ENCODE data around the gene INPP5B.

The INPP5B gene

GRCh38 chr1:37954316-37954971, 7.6 kb upstream of the INPP5B start:
- TF ChIP-seq, protein P1, sequence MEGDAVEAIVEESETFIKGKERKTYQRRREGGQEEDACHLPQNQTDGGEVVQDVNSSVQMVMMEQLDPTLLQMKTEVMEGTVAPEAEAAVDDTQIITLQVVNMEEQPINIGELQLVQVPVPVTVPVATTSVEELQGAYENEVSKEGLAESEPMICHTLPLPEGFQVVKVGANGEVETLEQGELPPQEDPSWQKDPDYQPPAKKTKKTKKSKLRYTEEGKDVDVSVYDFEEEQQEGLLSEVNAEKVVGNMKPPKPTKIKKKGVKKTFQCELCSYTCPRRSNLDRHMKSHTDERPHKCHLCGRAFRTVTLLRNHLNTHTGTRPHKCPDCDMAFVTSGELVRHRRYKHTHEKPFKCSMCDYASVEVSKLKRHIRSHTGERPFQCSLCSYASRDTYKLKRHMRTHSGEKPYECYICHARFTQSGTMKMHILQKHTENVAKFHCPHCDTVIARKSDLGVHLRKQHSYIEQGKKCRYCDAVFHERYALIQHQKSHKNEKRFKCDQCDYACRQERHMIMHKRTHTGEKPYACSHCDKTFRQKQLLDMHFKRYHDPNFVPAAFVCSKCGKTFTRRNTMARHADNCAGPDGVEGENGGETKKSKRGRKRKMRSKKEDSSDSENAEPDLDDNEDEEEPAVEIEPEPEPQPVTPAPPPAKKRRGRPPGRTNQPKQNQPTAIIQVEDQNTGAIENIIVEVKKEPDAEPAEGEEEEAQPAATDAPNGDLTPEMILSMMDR (IDR thresholded peaks at IDR 0.05; ENCODE audit: borderline replicate concordance, insufficient read depth, low read depth, low read length) = no peak
- H3K4me3 ChIP-seq (ENCODE audit: low read depth, low read length) = no peak overlapping the region

GRCh38 chr1:37952738-37953137, 5.9 kb upstream of the INPP5B start:
- TF ChIP-seq, protein P1 (IDR thresholded peaks at IDR 0.05; ENCODE audit: borderline replicate concordance, insufficient read depth, low read depth, low read length) = no peak
- H3K4me3 ChIP-seq (ENCODE audit: low read depth, low read length) = no peak overlapping the region

- no peak overlapping the region for H3K4me3 ChIP-seq (ENCODE audit: low read depth, low read length)
- TF ChIP-seq, protein P1 (IDR thresholded peaks at IDR 0.05; ENCODE audit: borderline replicate concordance, insufficient read depth, low read depth, low read length) = no peak
Measured at GRCh38 chr1:37951783-37952624, 5.2 kb upstream of the INPP5B start.

DNA sequence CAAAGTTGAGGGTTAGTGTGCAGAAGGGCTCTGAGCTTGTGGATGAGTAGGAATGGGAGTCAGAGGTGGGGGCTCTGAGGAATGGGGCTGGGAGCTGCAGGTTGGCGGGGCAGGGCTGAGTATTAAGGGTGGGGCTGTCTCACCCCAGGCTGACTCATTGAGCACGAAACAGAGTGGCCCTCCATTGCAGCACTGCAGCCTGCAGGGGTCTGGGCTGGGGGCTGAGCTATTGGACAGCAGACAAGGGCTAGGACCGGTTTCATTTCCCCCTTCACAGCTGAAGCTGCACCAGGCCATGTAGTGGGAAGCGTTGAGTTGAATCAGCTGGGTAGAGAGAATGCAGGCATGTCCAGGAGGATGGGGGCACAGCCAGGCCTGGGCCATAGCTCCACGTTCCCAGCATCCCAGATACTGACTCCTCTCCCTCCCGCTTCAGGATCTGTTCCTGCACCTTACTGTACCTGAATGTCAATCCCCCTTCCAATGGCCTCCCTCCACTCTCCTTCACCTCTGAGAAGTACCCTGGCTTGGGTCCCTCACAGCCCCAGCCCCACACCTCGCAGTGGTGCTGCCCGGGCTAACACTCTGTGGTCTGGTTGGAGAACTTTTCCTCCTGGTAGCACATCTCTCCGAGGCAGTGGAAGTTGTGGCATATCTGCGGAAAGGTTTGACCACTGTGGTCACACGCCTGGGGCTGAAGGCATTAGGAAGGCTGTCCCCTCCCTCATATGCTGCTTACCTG, 4.4 kb upstream of the INPP5B start:
- TF ChIP-seq, protein P1 (IDR thresholded peaks at IDR 0.05; ENCODE audit: borderline replicate concordance, insufficient read depth, low read depth, low read length) = no peak
- H3K4me3 ChIP-seq (ENCODE audit: low read depth, low read length) = no peak overlapping the region

- H3K4me3 ChIP-seq (ENCODE audit: low read depth, low read length) = no peak overlapping the region
- TF ChIP-seq, protein P1 (IDR thresholded peaks at IDR 0.05; ENCODE audit: borderline replicate concordance, insufficient read depth, low read depth, low read length) = no peak
Measured at GRCh38 chr1:37949524-37950152, 2.8 kb upstream of the INPP5B start.

DNA sequence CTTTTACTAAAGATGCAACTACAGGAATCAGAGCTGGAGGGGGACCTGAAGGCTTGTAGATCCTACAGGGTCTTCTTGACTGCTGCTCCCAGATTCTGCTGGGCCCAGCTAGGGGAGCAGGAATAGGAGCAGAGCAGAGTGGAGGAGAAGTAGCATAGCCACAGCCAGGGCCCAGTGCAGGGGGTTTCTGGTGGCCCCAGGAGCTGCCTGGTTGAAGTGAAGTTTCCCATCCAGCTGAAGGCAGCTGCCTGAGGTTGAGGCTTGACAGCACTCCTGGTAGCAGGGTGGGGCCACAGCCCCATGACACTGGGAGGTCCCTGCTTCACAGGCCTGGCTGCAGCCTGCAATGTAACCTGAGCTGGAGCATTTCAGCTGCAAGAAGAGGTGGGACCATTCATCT, 2.0 kb upstream of the INPP5B start:
- no peak overlapping the region for H3K4me3 ChIP-seq (ENCODE audit: low read depth, low read length)
- TF ChIP-seq, protein P1 (IDR thresholded peaks at IDR 0.05; ENCODE audit: borderline replicate concordance, insufficient read depth, low read depth, low read length) = no peak
